Activated CD8-positive, alpha-beta memory T cell treated with anti-CD3 and anti-CD28 coated beads for 48 hours (primary cell): ENCODE results near the gene DNAJC15.

Experiments used
- DNase-seq, 3 experiments: peaks; one replicate each; pipeline ENCODE4 v3.0.0-alpha.2; 2020; ENCODE audit warnings: low read depth in 2 of 3, low spot score in 2 of 3

DNAJC15 gene

GRCh38 chr13:43124490-43124889 lies 101.1 kb downstream of the DNAJC15 start:
- DNase-seq = no peak

- DNase-seq = no peak
These were observed 103.0 kb downstream of the DNAJC15 start for GRCh38 chr13:43126420-43126819.

- DNase-seq = no peak
These were observed 103.9 kb downstream of the DNAJC15 start for GRCh38 chr13:43127103-43127798.

- DNase-seq = no peak
These were observed 104.4 kb downstream of the DNAJC15 start for GRCh38 chr13:43127827-43128226.

GRCh38 chr13:43128504-43128961 lies 105.1 kb downstream of the DNAJC15 start:
- no peak for DNase-seq

- DNase-seq = no peak
These were observed 105.7 kb downstream of the DNAJC15 start for GRCh38 chr13:43129066-43129465.

GRCh38 chr13:43129511-43130110 lies 106.2 kb downstream of the DNAJC15 start:
- DNase-seq = no peak

- DNase-seq = no peak
These were observed 108.9 kb downstream of the DNAJC15 start for GRCh38 chr13:43132257-43132656.

- no peak for DNase-seq
These were observed 109.5 kb downstream of the DNAJC15 start for GRCh38 chr13:43132911-43133310.

- no peak for DNase-seq
These were observed 110.4 kb downstream of the DNAJC15 start for GRCh38 chr13:43133792-43134191.

- DNase-seq = no peak
These were observed 111.5 kb downstream of the DNAJC15 start for GRCh38 chr13:43134868-43135267.

GRCh38 chr13:43135516-43135915 lies 112.1 kb downstream of the DNAJC15 start:
- DNase-seq = no peak

GRCh38 chr13:43136920-43137575 lies 113.7 kb downstream of the DNAJC15 start:
- DNase-seq = no peak

GRCh38 chr13:43139211-43139610 lies 115.8 kb downstream of the DNAJC15 start:
- DNase-seq = no peak

- DNase-seq = no peak
These were observed 116.5 kb downstream of the DNAJC15 start for GRCh38 chr13:43139921-43140320.

- DNase-seq = no peak
These were observed 117.6 kb downstream of the DNAJC15 start for GRCh38 chr13:43140985-43141384.

GRCh38 chr13:43141685-43142084 lies 118.3 kb downstream of the DNAJC15 start:
- DNase-seq = no peak

- DNase-seq = no peak
These were observed 120.2 kb downstream of the DNAJC15 start for GRCh38 chr13:43143591-43143990.

- no peak for DNase-seq
These were observed 122.3 kb downstream of the DNAJC15 start for GRCh38 chr13:43145534-43146196.

- DNase-seq = no peak
These were observed 123.0 kb downstream of the DNAJC15 start for GRCh38 chr13:43146400-43146799.

GRCh38 chr13:43150369-43151207 lies 127.2 kb downstream of the DNAJC15 start:
- DNase-seq = no peak
